Middle frontal gyrus (tissue), 1 donor: ENCODE results near the gene TRPM7.
"Not testable (repeated sequence)": the region's sequence is repeated elsewhere in the genome, so short reads cannot be mapped to it uniquely, and the experiment has no call there.

Experiments
- DNase-seq: peaks from one replicate; pipeline ENCODE4 v3.0.0-alpha.2; 2015; ENCODE audit warnings: low spot score; ENCODE audit errors: extremely low spot score

TRPM7 gene

DNA sequence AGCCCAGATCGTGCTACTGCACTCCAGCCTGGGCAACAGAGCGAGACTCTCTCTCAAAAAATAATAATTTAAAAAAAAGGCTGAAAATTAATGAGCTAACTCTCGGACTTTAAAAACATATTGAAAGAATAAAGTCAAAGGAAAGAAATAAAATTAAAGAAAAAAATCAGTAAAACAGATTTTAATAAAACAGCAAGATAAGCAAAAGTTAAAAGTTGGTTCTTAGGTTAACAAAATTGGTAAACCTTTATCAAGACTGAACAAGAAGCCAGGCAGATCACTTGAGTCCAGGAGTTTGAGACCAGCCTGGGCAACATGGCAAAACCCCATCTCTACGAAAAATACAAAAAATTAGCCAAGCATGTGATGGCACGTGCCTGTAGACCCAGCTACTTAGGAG, 20.7 kb downstream of the TRPM7 start:
- no peak for DNase-seq

DNA sequence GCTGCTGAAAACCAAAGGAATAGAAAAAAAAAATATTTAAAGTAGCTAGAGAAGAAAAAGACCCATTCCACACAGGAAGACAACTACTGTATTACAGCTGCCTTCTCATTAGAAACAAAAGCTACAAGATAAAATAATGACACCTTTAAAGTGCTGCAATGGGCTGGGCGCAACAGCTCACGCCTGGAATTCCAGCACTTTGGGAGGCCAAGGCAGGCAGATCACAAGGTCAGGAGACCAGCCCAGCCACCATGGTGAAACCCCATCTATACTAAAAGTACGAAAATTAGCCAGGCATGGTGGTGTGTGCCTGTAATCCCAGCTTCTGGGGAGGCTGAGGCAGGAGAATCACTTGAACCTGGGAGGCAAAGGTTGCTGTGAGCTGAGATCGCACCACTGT, 31.0 kb downstream of the TRPM7 start:
- DNase-seq: no peak

DNA sequence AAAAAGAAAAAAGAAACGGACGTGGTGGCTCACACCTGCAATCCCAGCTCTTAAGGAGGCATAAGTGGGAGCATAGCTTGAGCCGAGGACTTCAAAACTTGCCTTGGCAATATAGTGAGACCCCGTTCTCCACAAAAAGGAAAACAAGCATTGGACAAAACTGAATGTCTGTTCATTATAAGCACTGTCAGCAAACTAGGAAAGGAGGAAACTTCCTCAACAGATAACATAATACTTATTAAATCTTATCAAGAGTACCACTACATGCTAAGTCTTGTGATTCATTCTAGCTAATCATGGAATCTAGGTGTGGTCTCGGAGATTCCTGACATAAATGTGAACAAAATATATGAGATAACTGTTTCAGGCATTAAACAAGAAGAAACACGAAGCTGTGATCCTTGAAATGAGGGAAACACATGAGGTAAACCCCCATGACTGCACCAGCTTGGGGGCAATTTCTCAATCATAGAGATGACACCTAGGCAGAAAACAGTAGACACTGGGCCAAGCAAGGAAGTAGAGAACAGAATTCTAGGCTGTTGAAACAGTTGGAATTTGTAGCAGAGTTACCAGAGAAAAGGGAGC, 33.3 kb downstream of the TRPM7 start:
- no peak for DNase-seq

GRCh38 chr15:50652671-50653070, 33.9 kb downstream of the TRPM7 start:
- no peak for DNase-seq

DNA sequence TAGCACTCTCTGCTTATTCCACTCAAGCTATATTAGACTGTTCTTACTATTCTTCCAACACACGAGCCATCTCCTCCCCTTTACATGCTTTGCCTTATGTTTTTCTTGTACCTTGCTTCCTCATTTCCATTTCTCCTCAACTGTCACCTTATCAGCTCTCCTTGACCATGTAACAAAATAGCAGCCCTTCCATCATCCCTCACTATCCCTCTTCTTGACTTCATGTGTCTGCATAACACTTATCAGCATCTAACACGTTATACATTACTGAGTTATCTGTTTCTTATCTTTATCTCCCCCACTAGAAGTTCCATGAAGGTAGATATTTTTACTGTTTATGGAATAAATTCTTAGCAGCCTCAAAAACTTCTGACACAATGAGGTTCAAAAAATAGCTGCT, 45.3 kb downstream of the TRPM7 start:
- no peak for DNase-seq

GRCh38 chr15:50636146-50636545, 50.5 kb downstream of the TRPM7 start:
- DNase-seq: no peak

DNA sequence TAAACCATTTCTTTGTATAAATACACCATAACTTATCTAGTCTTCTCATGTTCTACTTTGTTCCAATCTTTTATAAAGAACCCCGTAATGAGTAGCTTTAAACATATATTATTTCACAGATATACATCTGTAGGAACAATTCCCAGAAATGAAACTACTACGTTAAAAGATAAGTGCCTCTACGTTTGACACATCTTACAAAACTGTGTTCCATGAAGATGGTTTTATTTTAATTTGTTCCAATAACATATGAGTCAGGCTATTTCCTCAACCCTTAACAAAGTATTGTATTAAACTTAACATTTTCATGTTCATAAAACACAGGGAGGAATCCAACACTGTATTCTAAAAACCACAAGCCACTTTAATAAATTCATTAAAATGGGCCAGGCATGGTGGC, 52.9 kb downstream of the TRPM7 start:
- no peak for DNase-seq

- DNase-seq: no peak
Observed at GRCh38 chr15:50628421-50628820, 58.2 kb downstream of the TRPM7 start.

GRCh38 chr15:50627351-50628055, 59.1 kb downstream of the TRPM7 start:
- no peak for DNase-seq

- no peak for DNase-seq
Observed at GRCh38 chr15:50624616-50625168, 61.9 kb downstream of the TRPM7 start.

DNA sequence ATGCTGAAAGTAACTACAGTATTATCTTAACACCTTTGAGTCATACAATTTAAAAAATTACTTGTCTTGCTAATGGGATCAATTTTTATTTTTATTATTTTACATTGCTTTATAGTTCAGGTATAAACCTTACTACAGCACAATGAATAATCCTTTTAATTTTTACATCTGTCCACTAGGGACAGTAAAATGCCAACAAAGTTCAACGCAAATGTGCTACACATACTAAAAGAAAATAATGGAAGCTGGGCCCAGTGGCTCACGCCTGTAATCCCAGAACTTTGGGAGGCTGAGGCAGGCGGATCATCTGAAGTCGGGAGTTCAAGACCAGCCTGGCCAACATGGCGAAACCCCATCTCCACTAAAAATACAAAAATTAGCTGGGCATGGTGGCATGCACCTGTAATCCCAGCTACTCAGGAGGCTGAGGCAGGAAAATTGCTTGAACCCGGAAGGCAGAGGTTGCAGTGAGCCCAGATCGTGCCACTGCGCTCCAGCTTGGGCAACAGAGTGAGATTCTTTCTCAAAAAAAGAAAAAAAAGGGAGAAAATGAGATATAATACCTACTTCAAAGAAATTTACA, 64.1 kb downstream of the TRPM7 start:
- not testable (repeated sequence) for DNase-seq

DNA sequence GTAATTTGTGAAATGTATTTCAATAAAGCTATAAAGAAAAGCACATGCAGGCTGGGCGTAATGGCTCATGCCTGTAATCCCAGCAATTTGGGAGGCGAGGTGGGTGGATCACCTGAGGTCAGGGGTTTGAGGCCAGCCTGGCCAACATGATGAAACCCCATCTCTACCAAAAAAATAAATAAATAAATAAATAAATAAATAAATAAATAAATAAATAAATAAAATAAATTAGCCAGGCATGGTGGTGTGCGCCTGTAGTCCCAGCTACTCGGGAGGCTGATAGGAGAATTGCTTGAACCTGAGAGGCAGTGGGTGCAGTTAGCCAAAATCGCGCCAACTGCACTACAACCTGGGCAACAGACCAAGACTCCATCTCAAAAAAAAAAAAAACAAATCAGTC, 69.6 kb downstream of the TRPM7 start:
- not testable (repeated sequence) for DNase-seq

- DNase-seq: not testable (repeated sequence)
Observed at GRCh38 chr15:50616554-50616953, 70.0 kb downstream of the TRPM7 start.

DNA sequence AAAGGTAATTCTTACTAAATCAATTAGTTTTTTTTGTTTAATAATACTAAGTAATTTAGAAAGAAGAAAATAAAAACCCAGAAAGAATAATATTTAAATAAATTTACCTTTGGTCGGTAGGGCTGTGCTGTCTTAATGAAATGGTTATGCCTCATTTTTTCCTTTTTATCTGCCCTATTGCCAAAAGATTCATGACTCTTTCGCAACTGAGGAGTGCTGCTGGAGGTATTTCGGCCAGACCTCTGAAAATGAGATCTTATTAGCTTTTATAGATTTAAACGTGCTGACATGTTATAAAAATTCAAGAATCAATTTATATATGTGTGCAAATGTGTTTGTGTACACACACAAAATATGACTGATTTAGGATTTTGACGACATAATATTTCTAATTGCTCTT, 73.0 kb downstream of the TRPM7 start:
- DNase-seq: no peak

DNA sequence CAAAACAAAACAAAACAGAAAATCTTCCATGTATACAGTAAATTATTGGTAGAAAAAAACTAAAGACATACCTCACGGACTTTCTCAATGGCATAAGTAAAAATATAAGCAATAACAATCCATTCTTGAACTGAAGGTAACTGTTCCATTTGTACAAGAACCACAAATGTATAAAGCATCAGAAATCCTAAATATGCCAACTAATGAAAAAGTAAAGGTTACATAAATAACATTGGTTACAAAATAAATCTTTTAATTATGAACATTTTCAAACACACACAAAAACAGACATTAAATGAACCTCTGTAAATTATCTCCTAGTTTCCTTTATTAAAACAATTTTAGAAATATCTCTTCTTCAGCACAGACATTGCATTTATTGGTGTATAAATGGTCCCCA, 79.5 kb downstream of the TRPM7 start:
- no peak for DNase-seq

- DNase-seq: no peak
Observed at GRCh38 chr15:50605462-50605861, 81.1 kb downstream of the TRPM7 start.

- DNase-seq: not testable (repeated sequence)
Observed at GRCh38 chr15:50602028-50602427, 84.6 kb downstream of the TRPM7 start.

- DNase-seq: no peak
Observed at GRCh38 chr15:50594311-50594710, 92.3 kb downstream of the TRPM7 start.

DNA sequence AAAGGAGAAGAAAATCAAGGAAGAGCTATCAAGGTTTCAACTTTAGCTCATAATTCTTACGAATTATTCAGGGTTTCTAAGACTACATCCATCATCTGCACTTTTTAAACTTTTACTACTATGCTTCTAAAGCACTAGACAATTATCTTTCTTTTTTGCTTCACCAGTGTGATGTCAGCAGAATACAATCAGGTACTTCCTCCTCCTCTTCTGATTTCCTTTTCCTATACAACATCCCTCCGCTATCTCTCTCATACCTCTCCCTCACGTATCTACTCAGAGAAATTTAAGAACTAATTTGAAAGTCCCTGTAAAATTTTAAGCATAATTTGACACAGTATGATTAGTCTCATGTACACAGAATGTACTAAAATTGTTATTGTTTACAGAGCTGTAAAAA, 92.8 kb downstream of the TRPM7 start:
- DNase-seq: no peak

GRCh38 chr15:50590288-50590687, 96.3 kb downstream of the TRPM7 start:
- DNase-seq: no peak

GRCh38 chr15:50577492-50577891, 109.1 kb downstream of the TRPM7 start:
- no peak for DNase-seq

DNA sequence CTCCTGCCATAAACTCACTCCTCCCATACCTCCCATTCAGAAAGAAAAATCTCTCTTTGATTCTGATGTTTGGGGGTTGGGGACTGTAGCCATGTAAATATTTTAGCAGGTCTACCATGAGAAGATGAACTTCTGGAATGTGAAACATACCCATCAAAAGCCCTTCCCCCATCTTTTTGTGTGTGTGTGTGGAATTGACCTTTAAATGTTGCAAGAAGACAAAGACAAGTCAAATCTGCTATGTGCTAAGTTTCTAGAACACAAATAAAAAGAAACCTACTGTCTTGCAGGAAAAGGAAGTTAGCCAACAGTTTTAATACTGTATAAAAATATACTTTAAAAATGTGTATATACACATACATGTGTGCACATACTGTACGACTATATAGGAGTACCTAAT, 110.4 kb downstream of the TRPM7 start:
- no peak for DNase-seq

GRCh38 chr15:50573842-50574241, 112.8 kb downstream of the TRPM7 start:
- DNase-seq: not testable (repeated sequence)
